ENCODE results near the gene SEL1L3.

GRCh38 chr4:25838526-25838925, 24.3 kb downstream of the SEL1L3 start:
- TF ChIP-seq CTCF (IDR thresholded peaks at IDR 0.05 in 4 of 5, conservative IDR thresholded peaks at IDR 0.05 in 1 of 5) (no peak), POLR2A (IDR thresholded peaks at IDR 0.05) (no peak)

All from gastrocnemius medialis (tissue), 4 donors.